ENCODE measurements around the gene KIRREL3.

KIRREL3 gene

DNA sequence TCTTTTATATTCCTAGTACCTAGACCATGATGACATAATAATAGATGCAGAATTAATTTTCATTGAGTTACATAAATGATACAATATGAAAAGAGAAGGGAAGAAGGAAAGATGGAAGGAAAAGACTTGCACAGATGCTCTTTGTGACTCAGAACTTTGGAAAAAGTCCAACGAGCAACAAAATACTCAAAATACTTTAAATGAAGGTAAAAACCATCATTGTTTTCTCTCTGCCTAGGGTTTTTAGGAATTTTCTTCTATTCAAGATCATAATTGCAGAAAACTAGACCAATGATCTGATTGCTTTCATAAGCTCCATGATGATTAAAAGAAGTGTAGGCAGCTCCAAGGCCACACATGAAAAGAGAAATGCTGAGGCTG lies 276.9 kb downstream of the KIRREL3 start:
- H3K9me3 ChIP-seq = no peaks in the 10 kb centered on the region
- no peaks in the 10 kb centered on the region for H3K36me3 ChIP-seq (replicated peaks)
- no peak for DNase-seq (ENCODE audit: low spot score in 2 of 2)
- H3K27me3 ChIP-seq (ENCODE audit: low read depth) = no peaks in the 10 kb centered on the region
- in situ Hi-C loops (cut with MboI; ENCODE audit: low sequenced_read_pairs) = no loop called here
- H3K4me1 ChIP-seq = no peaks in the 10 kb centered on the region
- no peak overlapping the region for H3K4me3 ChIP-seq

DNA sequence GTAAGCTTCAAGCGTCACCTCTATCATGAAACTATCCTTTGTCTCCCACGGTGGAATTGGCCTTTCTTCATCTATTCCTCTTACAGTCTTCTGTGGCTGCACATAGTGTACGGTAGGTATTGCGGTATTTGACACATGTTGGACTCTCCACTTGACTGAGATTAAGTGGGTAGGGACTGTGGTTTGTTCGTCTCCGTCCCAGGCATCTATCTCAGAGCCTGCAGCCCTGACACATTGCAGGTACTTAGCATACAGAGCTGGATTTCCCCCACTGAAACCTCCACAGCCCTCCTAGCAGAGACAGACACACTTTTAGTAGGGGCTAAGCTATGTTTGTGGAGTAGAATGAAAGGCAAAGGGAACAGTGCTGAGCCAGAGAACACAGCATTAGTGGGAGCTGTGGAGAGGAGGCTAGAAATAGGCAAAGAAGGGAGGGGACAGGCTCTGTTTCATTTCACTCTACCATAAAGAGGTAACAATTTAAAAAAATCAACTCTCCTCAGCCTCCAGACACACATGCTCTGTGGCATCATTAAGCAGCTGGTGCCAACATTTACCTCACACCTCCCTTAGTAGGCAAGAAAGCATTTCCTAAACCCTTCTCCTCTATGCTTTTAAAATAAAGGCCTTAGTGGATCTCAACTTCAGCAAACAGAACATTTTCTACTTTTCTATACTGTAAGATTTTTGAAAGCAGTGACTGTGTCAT lies 277.5 kb downstream of the KIRREL3 start:
- Histone ChIP-seq H3K36me3 (replicated peaks) (no peaks in the 10 kb centered on the region), H3K4me1 (no peaks in the 10 kb centered on the region), H3K27me3 (ENCODE audit: low read depth) (no peaks in the 10 kb centered on the region), H3K4me3 (no peak overlapping the region), H3K9me3 (no peaks in the 10 kb centered on the region)
- in situ Hi-C loops (cut with MboI; ENCODE audit: low sequenced_read_pairs) = no loop called here
- DNase-seq (ENCODE audit: low spot score in 2 of 2) = no peak

DNA sequence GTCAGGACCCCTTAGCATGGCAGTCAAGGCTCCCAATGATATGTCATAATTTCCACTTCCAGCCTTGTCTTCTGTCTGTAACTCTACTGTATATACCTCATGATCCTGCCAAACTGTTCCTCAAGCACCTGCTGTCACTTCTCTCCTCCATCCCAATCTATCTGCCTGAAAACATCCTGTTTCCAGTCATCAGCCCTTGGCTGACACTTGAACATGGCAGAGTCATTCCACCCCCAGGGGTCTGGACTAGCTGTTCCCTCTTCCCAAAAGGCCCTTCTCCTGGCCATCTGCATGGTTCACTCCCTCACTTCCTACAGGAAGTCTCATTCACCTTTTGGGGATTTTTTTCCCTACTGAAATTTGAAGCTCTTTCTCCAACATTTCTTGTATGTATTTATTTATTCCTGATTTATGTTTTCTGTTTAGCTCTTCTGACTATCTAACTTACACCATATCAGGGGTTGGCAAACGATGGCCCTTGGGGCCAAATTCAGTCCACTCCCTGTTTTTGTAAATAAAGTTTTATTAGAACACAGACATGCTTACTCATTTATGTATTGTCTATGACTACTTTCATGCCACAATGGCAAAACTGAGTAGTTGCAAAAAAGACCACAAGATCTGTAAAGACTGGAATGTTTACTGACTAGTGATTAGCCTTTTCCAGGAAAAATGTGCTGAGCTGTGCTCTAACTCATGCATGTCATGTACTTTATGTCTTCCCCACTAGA lies 278.4 kb downstream of the KIRREL3 start:
- Histone ChIP-seq H3K4me3 (no peak overlapping the region), H3K4me1 (no peaks in the 10 kb centered on the region), H3K27me3 (ENCODE audit: low read depth) (no peaks in the 10 kb centered on the region), H3K36me3 (replicated peaks) (no peaks in the 10 kb centered on the region), H3K9me3 (no peaks in the 10 kb centered on the region)
- no peak for DNase-seq (ENCODE audit: low spot score in 2 of 2)
- in situ Hi-C loops (cut with MboI; ENCODE audit: low sequenced_read_pairs) = no loop called here

DNA sequence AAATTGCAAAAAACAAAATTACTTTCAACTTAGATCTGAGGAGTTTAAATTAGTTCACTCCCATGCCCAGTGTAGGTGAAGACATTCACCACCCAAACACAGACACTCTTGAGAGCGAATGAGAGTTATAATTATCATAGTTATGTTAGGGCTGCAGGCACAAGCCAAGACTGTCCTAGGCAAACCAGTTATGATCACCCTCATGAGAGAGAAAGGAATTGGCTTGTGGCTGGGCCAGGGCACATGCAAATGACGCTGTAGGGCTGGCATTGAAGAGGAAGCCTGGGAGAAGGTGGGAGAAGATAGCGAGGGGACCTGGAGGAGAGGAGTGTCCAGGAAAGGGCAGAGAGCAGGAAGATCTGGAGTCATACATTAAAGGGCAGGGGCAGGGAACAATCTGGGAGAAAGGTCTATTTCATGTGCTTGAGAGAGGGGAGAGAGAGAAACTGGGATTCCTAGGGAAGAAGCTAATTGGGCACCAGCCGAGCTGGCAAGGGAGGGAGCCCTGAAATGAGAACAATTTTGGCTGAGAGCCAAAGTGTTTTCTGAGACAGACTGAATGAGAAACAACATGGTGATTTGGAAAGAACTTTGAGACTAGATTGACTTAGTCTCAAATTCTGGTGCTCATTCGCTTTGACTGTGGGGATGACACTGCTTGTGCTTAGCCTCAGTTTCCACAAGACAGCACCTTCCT lies 279.9 kb downstream of the KIRREL3 start:
- no peaks in the 10 kb centered on the region for H3K4me1 ChIP-seq
- H3K4me3 ChIP-seq = no peak overlapping the region
- peaks cover 5% of the 10 kb centered on the region; the same call in 1 of the 2 replicates for H3K27me3 ChIP-seq (ENCODE audit: low read depth)
- DNase-seq (ENCODE audit: low spot score in 2 of 2) = no peak
- H3K36me3 ChIP-seq (replicated peaks) = no peaks in the 10 kb centered on the region
- in situ Hi-C loops (cut with MboI; ENCODE audit: low sequenced_read_pairs) = no loop called here
- H3K9me3 ChIP-seq = no peaks in the 10 kb centered on the region

DNA sequence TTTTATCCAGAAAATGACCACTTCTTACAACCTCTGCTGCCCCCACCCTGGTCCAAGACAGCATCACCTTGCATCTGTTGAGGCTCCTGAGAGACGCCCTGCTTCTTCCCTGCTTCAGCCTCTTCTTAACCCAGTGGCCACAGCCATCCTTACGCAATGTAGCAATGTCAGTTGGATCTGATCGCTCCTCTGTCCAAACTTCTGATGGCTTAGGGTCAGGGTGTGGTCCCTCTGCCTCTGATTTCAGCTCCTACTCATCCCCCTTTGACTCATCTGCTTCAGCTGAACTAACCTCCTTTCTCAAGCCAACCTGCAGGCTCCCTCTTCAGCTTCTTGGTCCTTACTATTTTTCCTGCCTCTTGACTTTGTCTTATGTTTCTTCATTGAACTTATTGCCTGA lies 280.8 kb downstream of the KIRREL3 start:
- Histone ChIP-seq H3K27me3 (ENCODE audit: low read depth) (peaks cover 5% of the 10 kb centered on the region; the same call in 1 of the 2 replicates), H3K4me3 (no peak overlapping the region), H3K4me1 (no peaks in the 10 kb centered on the region), H3K9me3 (no peaks in the 10 kb centered on the region), H3K36me3 (replicated peaks) (no peaks in the 10 kb centered on the region)
- in situ Hi-C loops (cut with MboI; ENCODE audit: low sequenced_read_pairs) = loop anchor here (10.0 kb wide), 1 partner anchor 265 kb away; no protein-coding TSS in a partner anchor
- no peak for DNase-seq (ENCODE audit: low spot score in 2 of 2)

DNA sequence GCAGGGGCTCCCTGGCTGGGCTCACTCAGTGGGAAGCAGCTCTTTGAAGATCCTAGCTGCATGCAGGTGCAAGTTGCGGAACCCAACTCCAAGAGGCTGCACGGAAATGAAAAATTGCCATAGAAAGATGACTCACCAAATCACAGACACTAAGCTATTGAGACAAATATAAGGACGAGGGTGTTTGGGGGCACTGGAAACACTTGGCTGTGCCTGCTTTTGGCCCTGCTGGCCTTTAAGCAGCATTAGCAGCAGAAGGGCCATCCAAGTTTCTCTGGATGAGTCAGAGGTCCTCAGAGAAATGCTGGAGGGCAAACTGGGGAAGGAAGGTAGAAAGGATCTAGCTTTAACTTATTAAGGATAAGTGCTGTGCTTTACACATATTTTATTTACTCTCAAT lies 282.3 kb downstream of the KIRREL3 start:
- Histone ChIP-seq H3K9me3 (no peaks in the 10 kb centered on the region), H3K36me3 (replicated peaks) (no peaks in the 10 kb centered on the region), H3K4me3 (no peak overlapping the region), H3K27me3 (ENCODE audit: low read depth) (peaks cover 5% of the 10 kb centered on the region; the same call in 1 of the 2 replicates), H3K4me1 (no peaks in the 10 kb centered on the region)
- in situ Hi-C loops (cut with MboI; ENCODE audit: low sequenced_read_pairs) = loop anchor here (10.0 kb wide), 1 partner anchor 267 kb away; no protein-coding TSS in a partner anchor
- DNase-seq (ENCODE audit: low spot score in 2 of 2) = no peak

DNA sequence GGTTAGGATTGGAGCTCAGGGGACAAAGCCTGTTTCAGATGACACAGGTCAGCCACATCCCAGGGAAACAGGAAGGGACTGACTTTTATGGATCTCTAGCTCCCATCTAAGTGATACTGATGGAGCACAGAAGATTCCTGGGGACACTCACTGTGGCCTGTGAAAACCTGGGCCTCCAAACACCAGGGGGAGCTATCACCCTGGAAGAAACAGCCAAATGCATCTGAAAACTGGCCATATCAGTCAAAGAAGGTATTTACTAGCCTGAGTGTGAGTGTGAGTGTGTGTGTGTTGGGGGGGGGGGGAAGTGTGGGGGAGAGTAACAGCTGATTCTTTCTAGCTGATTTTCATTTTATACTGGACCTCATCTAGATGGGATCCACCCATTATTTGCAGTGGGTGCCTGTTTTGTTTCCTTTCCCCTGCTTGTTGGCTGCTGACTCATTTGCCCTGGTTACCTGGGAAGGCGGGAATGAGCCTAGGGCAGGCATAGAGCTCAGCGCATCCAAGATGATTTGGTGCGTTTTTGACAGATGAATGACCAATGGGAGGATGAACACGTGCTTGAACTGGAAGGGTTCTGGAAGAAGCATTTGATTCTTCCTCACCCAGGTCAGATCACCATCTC lies 284.0 kb downstream of the KIRREL3 start:
- Histone ChIP-seq H3K9me3 (no peaks in the 10 kb centered on the region), H3K4me3 (no peak overlapping the region), H3K4me1 (no peaks in the 10 kb centered on the region), H3K36me3 (replicated peaks) (no peaks in the 10 kb centered on the region), H3K27me3 (ENCODE audit: low read depth) (peaks cover 8% of the 10 kb centered on the region; the same call in 1 of the 2 replicates)
- in situ Hi-C loops (cut with MboI; ENCODE audit: low sequenced_read_pairs) = loop anchor here (10.0 kb wide), 1 partner anchor 268 kb away; no protein-coding TSS in a partner anchor
- peak; percentile 21 to 71 for DNase-seq (ENCODE audit: low spot score in 2 of 2)

DNA sequence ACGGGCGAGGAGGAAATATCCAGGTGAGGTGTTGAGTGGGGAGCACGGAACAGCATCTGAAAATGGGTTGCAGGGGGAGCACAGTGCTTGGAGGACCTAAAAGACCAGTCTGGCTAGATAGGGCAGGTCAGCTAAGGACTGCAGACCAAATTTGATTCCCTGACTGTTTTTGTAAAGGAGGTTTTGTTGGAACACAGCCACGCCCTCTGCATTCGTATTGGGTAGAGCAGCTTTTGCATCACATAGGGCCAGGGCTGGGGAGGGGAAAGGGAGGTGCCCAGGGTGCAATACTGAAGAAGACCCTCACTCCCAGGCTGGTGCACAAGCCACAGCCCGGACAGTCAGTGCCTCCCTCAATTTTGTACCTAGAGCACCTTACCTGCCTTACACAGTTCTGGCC lies 286.8 kb downstream of the KIRREL3 start:
- in situ Hi-C loops (cut with MboI; ENCODE audit: low sequenced_read_pairs) = loop anchor here (10.0 kb wide), 1 partner anchor 271 kb away; no protein-coding TSS in a partner anchor

DNA sequence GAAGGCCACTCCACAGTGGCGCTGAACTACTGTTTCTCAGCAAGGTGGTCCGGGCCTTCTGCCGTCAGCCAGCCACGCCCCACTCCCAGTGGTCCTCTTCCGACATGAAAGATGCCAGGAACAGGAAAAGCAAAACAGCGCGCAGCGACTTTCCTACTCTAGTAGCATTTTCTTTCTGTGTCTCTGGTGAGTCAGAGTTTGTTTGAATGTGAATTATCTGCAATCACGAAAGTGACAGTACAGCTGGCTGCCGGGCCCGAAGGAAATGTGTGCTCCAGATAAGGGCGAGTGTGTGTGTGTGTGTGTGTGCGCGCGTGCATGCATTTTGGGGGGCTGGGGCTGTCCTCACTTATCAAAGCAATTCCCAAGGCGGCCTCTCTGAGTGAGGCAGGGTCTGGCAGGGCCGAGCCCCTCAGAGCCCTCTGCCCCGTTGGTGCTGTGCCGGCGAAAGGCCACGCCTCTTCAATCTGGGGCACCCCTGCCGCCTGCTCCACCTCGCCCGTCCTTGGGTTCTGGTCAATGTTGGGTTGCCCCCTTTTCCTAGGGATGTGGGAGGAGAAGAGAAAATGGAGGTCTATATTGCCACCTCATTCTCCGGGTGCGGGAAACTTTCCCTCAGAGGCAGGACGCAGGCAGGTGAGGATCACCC lies 288.5 kb downstream of the KIRREL3 start:
- no peak overlapping the region for H3K4me3 ChIP-seq

More for the DNA sequence above, 286.8 kb downstream of the KIRREL3 start:
- Histone ChIP-seq H3K36me3 (replicated peaks) (no peaks in the 10 kb centered on the region), H3K4me3 (no peak overlapping the region), H3K9me3 (no peaks in the 10 kb centered on the region), H3K27me3 (ENCODE audit: low read depth) (peaks cover 8% of the 10 kb centered on the region; the same call in 1 of the 2 replicates), H3K4me1 (no peaks in the 10 kb centered on the region)
- no peak for DNase-seq (ENCODE audit: low spot score in 2 of 2)

DNA sequence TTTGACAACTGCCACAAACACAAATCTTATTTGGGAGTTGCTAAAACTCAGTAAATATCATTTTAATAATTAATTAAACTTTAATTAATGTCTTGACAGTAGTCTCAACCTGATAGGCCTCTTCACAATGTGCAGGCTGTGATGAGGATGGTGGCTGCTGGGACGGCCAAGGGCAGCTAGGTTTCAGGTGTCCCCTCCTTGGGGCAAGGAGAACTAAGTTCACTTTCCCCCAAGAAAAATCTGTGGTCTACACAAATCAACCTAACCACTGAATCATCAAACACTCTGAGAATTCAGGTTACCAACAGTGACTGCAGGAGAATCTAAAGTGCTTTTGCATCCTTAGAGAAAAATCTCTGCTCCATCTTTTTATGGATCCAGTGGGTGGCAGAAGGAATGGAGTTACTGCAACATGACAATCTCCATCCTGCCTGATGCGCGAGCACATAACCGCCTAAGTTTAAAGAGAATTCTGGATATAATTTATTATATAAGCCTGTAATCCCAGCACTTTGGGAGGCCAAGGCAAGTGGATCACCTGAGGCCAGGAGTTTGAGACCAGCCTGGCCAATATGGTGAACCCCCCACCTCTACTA lies 289.7 kb downstream of the KIRREL3 start:
- Histone ChIP-seq H3K4me1 (no peaks in the 10 kb centered on the region), H3K4me3 (no peak overlapping the region), H3K9me3 (no peaks in the 10 kb centered on the region), H3K27me3 (ENCODE audit: low read depth) (0 out of 2 replicates have a peak, but pooled peaks cover 4% of the 10 kb centered on the region), H3K36me3 (replicated peaks) (no peaks in the 10 kb centered on the region)
- in situ Hi-C loops (cut with MboI; ENCODE audit: low sequenced_read_pairs) = loop anchor here (10.0 kb wide), 1 partner anchor 274 kb away; no protein-coding TSS in a partner anchor
- DNase-seq (ENCODE audit: low spot score in 2 of 2) = no peak

More for the DNA sequence above, 288.5 kb downstream of the KIRREL3 start:
- Histone ChIP-seq H3K9me3 (no peaks in the 10 kb centered on the region), H3K36me3 (replicated peaks) (no peaks in the 10 kb centered on the region), H3K4me1 (no peaks in the 10 kb centered on the region), H3K27me3 (ENCODE audit: low read depth) (peaks cover 8% of the 10 kb centered on the region; the same call in 1 of the 2 replicates)
- in situ Hi-C loops (cut with MboI; ENCODE audit: low sequenced_read_pairs) = loop anchor here (10.0 kb wide), 1 partner anchor 273 kb away; no protein-coding TSS in a partner anchor
- DNase-seq (ENCODE audit: low spot score in 2 of 2) = no peak

DNA sequence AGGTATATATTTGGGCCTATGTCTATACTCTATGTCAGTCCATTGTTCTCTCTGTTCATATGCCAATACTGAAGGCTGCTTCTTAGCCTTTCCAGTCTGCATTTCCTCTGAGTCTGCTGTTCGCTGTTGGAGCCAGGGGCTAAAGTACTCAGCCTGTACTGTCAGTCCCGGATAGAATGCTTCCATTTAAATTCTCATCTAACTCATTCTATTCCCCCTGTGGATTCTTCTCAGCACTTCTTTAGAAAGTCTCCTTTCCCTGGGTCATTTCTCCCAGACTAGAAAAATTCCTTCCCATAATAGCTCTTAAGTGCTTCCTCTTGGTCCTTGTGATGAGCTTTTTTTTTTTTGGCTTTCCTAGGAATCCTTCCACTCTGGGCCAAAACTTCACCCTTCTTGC lies 293.1 kb downstream of the KIRREL3 start:
- H3K27me3 ChIP-seq (ENCODE audit: low read depth) = 0 out of 2 replicates have a peak, but pooled peaks cover 2% of the 10 kb centered on the region
- no peaks in the 10 kb centered on the region for H3K4me1 ChIP-seq
- no peak overlapping the region for H3K4me3 ChIP-seq
- in situ Hi-C loops (cut with MboI; ENCODE audit: low sequenced_read_pairs) = no loop called here
- no peaks in the 10 kb centered on the region for H3K9me3 ChIP-seq
- H3K36me3 ChIP-seq (replicated peaks) = no peaks in the 10 kb centered on the region
- DNase-seq (ENCODE audit: low spot score in 2 of 2) = no peak

DNA sequence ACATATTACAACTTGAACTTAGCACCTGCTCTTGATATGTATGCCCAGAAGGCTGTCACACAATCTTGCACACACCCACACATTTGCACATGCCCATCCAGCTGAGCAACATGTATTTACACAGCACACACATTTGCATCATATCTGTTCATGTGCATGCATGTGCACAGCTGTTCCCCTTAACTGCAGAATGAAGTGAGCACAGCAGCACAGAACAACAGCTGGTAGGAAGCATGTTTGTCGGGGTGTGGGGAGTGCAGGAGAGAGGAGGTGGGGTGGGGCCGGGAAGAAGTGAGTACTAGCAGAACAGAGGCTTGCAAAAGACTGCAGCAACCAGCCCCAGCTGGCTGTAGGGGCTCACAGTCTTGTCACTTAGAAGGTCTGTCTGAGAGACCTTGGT lies 296.5 kb downstream of the KIRREL3 start:
- Histone ChIP-seq H3K36me3 (replicated peaks) (no peaks in the 10 kb centered on the region), H3K9me3 (no peaks in the 10 kb centered on the region), H3K4me3 (no peak overlapping the region), H3K4me1 (no peaks in the 10 kb centered on the region), H3K27me3 (ENCODE audit: low read depth) (no peaks in the 10 kb centered on the region)
- DNase-seq (ENCODE audit: low spot score in 2 of 2) = no peak
- in situ Hi-C loops (cut with MboI; ENCODE audit: low sequenced_read_pairs) = no loop called here

All from HAP-1 (cell line).